Smooth muscle cell of the pulmonary artery (primary cell): ENCODE results near the gene USP17L10. TPM values are rescaled to one million over a fixed set of nuclear protein-coding genes. Genes with fewer than 3 reads are reported as not detected.

Source experiments
- total RNA-seq: library from RNA; depleted of rRNA; stranded (reverse); fragments of >200 nt; gene quantifications from 2 replicates; pipeline ENCODE4 v1.2.3, GENCODE V29; 2014

Gene USP17L10
- total RNA-seq: not detected in 2 replicates

GRCh38 chr4:9210357-9210756 is at the start of gene USP17L10:
USP17L10 (plus strand) TSS chr4:9210657; CDS start chr4:9210657, 0 bp downstream.

GRCh38 chr4:9169791-9170459 is 40.5 kb upstream of the USP17L10 start, which contains the start of gene FAM90A26:
FAM90A26 (plus strand) TSS chr4:9170409; CDS start chr4:9173173, 2,764 bp downstream.

DNA sequence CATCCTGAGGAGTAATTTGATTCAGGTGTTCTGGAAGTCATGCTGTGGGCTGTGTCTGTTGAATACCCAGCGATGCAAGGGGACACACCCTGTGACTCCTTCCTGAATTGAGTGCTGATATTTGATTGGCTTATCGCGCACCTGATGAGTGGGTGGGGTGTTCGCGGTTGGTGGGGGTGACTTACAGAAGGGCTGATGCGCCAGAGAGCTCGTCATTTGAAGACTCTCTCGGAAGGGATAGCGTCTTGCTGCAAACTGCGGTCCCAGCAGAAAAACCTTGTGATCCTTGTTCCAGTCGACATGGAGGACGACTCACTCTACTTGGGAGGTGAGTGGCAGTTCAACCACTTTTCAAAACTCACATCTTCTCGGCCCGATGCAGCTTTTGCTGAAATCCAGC is 4.6 kb downstream of the USP17L10 start, which contains the start of gene USP17L11:
TSS of gene USP17L11 (plus strand) at position 301 of the 400 bp plus-strand sequence. CDS start at position 301, 0 bp downstream.

GRCh38 chr4:9219852-9220251 is 9.4 kb downstream of the USP17L10 start, which contains the start of gene USP17L12:
USP17L12 (plus strand) TSS chr4:9220152; CDS start chr4:9220152, 0 bp downstream.

DNA sequence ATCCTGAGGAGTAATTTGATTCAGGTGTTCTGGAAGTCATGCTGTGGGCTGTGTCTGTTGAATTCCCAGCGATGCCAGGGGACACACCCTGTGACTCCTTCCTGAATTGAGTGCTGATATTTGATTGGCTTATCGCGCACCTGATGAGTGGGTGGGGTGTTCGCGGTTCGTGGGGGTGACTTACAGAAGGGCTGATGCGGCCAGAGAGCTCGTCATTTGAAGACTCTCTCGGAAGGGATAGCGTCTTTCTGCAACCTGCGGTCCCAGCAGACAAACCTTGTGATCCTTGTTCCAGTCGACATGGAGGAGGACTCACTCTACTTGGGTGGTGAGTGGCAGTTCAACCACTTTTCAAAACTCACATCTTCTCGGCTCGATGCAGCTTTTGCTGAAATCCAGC is 14.1 kb downstream of the USP17L10 start, which contains the start of gene USP17L13:
TSS of gene USP17L13 (plus strand) at position 301 of the 400 bp plus-strand sequence. CDS start at position 301, 0 bp downstream.

DNA sequence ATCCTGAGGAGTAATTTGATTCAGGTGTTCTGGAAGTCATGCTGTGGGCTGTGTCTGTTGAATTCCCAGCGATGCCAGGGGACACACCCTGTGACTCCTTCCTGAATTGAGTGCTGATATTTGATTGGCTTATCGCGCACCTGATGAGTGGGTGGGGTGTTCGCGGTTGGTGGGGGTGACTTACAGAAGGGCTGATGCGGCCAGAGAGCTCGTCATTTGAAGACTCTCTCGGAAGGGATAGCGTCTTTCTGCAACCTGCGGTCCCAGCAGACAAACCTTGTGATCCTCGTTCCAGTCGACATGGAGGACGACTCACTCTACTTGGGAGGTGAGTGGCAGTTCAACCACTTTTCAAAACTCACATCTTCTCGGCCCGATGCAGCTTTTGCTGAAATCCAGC is 23.6 kb downstream of the USP17L10 start, which contains the start of gene USP17L15:
TSS of gene USP17L15 (plus strand) at position 301 of the 400 bp plus-strand sequence. CDS start at position 301, 0 bp downstream.

DNA sequence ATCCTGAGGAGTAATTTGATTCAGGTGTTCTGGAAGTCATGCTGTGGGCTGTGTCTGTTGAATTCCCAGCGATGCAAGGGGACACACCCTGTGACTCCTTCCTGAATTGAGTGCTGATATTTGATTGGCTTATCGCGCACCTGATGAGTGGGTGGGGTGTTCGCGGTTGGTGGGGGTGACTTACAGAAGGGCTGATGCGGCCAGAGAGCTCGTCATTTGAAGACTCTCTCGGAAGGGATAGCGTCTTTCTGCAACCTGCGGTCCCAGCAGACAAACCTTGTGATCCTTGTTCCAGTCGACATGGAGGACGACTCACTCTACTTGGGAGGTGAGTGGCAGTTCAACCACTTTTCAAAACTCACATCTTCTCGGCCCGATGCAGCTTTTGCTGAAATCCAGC is 33.1 kb downstream of the USP17L10 start, which contains the start of gene USP17L17:
TSS of gene USP17L17 (plus strand) at position 301 of the 400 bp plus-strand sequence. CDS start at position 301, 0 bp downstream.

GRCh38 chr4:9247953-9248680 is 37.7 kb downstream of the USP17L10 start, which contains the start of gene USP17L18:
USP17L18 (plus strand) TSS chr4:9248630; CDS start chr4:9248630, 0 bp downstream.

DNA sequence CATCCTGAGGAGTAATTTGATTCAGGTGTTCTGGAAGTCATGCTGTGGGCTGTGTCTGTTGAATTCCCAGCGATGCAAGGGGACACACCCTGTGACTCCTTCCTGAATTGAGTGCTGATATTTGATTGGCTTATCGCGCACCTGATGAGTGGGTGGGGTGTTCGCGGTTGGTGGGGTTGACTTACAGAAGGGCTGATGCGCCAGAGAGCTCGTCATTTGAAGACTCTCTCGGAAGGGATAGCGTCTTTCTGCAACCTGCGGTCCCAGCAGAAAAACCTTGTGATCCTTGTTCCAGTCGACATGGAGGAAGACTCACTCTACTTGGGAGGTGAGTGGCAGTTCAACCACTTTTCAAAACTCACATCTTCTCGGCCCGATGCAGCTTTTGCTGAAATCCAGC is 42.6 kb downstream of the USP17L10 start, which contains the start of gene USP17L19:
TSS of gene USP17L19 (plus strand) at position 301 of the 400 bp plus-strand sequence. CDS start at position 301, 0 bp downstream.

DNA sequence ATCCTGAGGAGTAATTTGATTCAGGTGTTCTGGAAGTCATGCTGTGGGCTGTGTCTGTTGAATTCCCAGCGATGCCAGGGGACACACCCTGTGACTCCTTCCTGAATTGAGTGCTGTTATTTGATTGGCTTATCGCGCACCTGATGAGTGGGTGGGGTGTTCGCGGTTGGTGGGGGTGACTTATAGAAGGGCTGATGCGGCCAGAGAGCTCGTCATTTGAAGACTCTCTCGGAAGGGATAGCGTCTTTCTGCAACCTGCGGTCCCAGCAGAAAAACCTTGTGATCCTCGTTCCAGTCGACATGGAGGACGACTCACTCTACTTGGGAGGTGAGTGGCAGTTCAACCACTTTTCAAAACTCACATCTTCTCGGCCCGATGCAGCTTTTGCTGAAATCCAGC is 47.4 kb downstream of the USP17L10 start, which contains the start of gene USP17L20:
TSS of gene USP17L20 (plus strand) at position 301 of the 400 bp plus-strand sequence. CDS start at position 301, 0 bp downstream.

Other genes starting within 250 kb of the USP17L10 start
- not detected in 2 replicates for gene FAM90A26, start 40.2 kb upstream of the USP17L10 start, total RNA-seq
- not detected in 2 replicates for gene USP17L11, start 4.7 kb downstream of the USP17L10 start, total RNA-seq
- gene USP17L12, start 9.5 kb downstream of the USP17L10 start, total RNA-seq: not detected in 2 replicates
- gene USP17L13, start 14.2 kb downstream of the USP17L10 start, total RNA-seq: not detected in 2 replicates
- gene USP17L15, start 23.7 kb downstream of the USP17L10 start, total RNA-seq: not detected in 2 replicates
- not detected in 2 replicates for gene USP17L17, start 33.2 kb downstream of the USP17L10 start, total RNA-seq
- gene USP17L18, start 38.0 kb downstream of the USP17L10 start, total RNA-seq: not detected in 2 replicates
- not detected in 2 replicates for gene USP17L19, start 42.7 kb downstream of the USP17L10 start, total RNA-seq
- gene USP17L20, start 47.5 kb downstream of the USP17L10 start, total RNA-seq: not detected in 2 replicates
- not detected in 2 replicates for gene USP17L21, start 52.2 kb downstream of the USP17L10 start, total RNA-seq
- not detected in 2 replicates for gene USP17L22, start 57.0 kb downstream of the USP17L10 start, total RNA-seq
- not detected in 2 replicates for gene USP17L24, start 114.5 kb downstream of the USP17L10 start, total RNA-seq
- not detected in 2 replicates for gene USP17L25, start 119.3 kb downstream of the USP17L10 start, total RNA-seq
- not detected in 2 replicates for gene USP17L26, start 124.0 kb downstream of the USP17L10 start, total RNA-seq
- not detected in 2 replicates for gene USP17L5, start 128.7 kb downstream of the USP17L10 start, total RNA-seq
- gene USP17L27, start 133.5 kb downstream of the USP17L10 start, total RNA-seq: not detected in 2 replicates
- not detected in 2 replicates for gene USP17L28, start 138.2 kb downstream of the USP17L10 start, total RNA-seq
- gene USP17L29, start 143.0 kb downstream of the USP17L10 start, total RNA-seq: not detected in 2 replicates
- gene USP17L30, start 152.5 kb downstream of the USP17L10 start, total RNA-seq: not detected in 2 replicates
- gene DEFB131A, start 233.8 kb downstream of the USP17L10 start, total RNA-seq: not detected in 2 replicates